ENCODE data around the gene SALL3. TPM values are rescaled to one million over a fixed set of nuclear protein-coding genes. Genes with fewer than 3 reads are reported as not detected.
"Not testable (repeated sequence)": the region's sequence is repeated elsewhere in the genome, so short reads cannot be mapped to it uniquely, and the experiment has no call there.

SALL3 gene
- total RNA-seq, 6 donors from 2014 or later: 0.11 to 0.24 TPM; not detected in 4

- ATAC-seq (ENCODE audit: low FRiP score in 2 of 2) (peak in 1 of 2 donors; percentile 24), DNase-seq (no peak)
- no peak overlapping the region for H3K4me3 ChIP-seq
- H3K27ac ChIP-seq: no peak overlapping the region
- TF ChIP-seq CTCF (IDR thresholded peaks at IDR 0.05) (no peak), POLR2AphosphoS5 (IDR thresholded peaks at IDR 0.05) (no peak), POLR2A (IDR thresholded peaks at IDR 0.05) (no peak), EP300 (IDR thresholded peaks at IDR 0.05) (no peak)
- no peaks in the 10 kb centered on the region for H3K36me3 ChIP-seq
- WGBS, 2 donors: 78 to 79% methylated on average over 7 of the region's 7 CpGs
- no peaks in the 10 kb centered on the region for H3K27me3 ChIP-seq
- no peaks in the 10 kb centered on the region for H3K4me1 ChIP-seq
- H3K9me3 ChIP-seq: no peaks in the 10 kb centered on the region
Observed at GRCh38 chr18:78962098-78962497, 17.5 kb upstream of the SALL3 start.

DNA sequence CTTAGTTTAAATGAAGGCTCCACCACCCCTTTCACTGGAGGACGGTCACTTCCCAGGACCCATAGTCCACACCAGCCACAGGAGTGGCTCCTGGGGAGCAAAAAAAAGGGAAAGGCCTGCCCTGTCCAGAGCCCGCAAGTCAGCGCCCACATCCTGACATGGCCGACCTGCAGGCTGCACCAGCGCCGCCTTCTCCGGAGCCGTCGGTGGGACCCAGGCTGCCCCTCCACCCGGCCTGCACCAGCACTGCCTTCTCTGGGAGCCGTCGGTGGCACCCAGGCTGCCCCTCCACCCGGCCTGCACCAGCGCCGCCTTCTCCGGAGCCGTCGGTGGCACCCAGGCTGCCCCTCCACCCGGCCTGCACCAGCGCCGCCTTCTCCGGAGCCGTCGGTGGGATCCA lies 14.9 kb upstream of the SALL3 start:
- H3K27ac ChIP-seq; H3K4me3 ChIP-seq; ATAC-seq (ENCODE audit: low FRiP score in 2 of 2); H3K9me3 ChIP-seq; H3K4me1 ChIP-seq; H3K27me3 ChIP-seq; H3K36me3 ChIP-seq: not testable (repeated sequence)
- WGBS, 2 donors: 90 to 94% methylated on average over 5 to 24 of the region's 24 CpGs
- DNase-seq: peak in 1 of 2 donors; percentile 63

- Histone ChIP-seq H3K4me3 (no peak overlapping the region), H3K27ac (no peak overlapping the region), H3K36me3 (no peaks in the 10 kb centered on the region), H3K27me3 (no peaks in the 10 kb centered on the region), H3K4me1 (no peaks in the 10 kb centered on the region), H3K9me3 (no peaks in the 10 kb centered on the region)
- DNase-seq (peak in 1 of 2 donors; percentile 43), ATAC-seq (ENCODE audit: low FRiP score in 2 of 2) (no peak)
- WGBS, 2 donors: 67 to 80% methylated on average over 17 to 23 of the region's 23 CpGs
- TF ChIP-seq POLR2AphosphoS5 (IDR thresholded peaks at IDR 0.05) (no peak), EP300 (IDR thresholded peaks at IDR 0.05) (no peak), CTCF (IDR thresholded peaks at IDR 0.05) (no peak), POLR2A (IDR thresholded peaks at IDR 0.05) (no peak)
Observed at GRCh38 chr18:78965260-78965659, 14.4 kb upstream of the SALL3 start.

- no peak for ATAC-seq (ENCODE audit: low FRiP score in 2 of 2)
- Histone ChIP-seq H3K4me1 (no peaks in the 10 kb centered on the region), H3K27ac (no peak overlapping the region), H3K36me3 (no peaks in the 10 kb centered on the region), H3K4me3 (no peak overlapping the region), H3K27me3 (no peaks in the 10 kb centered on the region), H3K9me3 (no peaks in the 10 kb centered on the region)
- WGBS, 2 donors: 81 to 87% methylated on average over 13 to 18 of the region's 18 CpGs
- no peak for TF ChIP-seq CTCF (IDR thresholded peaks at IDR 0.05)
- TF ChIP-seq POLR2A (IDR thresholded peaks at IDR 0.05): no peak
- no peak for TF ChIP-seq EP300 (IDR thresholded peaks at IDR 0.05)
- TF ChIP-seq POLR2AphosphoS5 (IDR thresholded peaks at IDR 0.05): no peak
- peak in 1 of 2 donors; percentile 43 for DNase-seq
Observed at GRCh38 chr18:78965917-78966792, 13.5 kb upstream of the SALL3 start.

GRCh38 chr18:78966793-78967106 lies 12.9 kb upstream of the SALL3 start:
- TF ChIP-seq POLR2AphosphoS5 (IDR thresholded peaks at IDR 0.05) (no peak), CTCF (IDR thresholded peaks at IDR 0.05) (no peak), POLR2A (IDR thresholded peaks at IDR 0.05) (no peak), EP300 (IDR thresholded peaks at IDR 0.05) (no peak)
- Histone ChIP-seq H3K36me3 (no peaks in the 10 kb centered on the region), H3K27ac (no peak overlapping the region), H3K4me1 (no peaks in the 10 kb centered on the region), H3K9me3 (no peaks in the 10 kb centered on the region), H3K4me3 (no peak overlapping the region), H3K27me3 (peaks cover 0 to 3% (median 0%) of the 10 kb centered on the region in 4 donors)
- WGBS, 2 donors: 57 to 62% methylated on average over 1 of the region's 1 CpG
- DNase-seq (no peak), ATAC-seq (ENCODE audit: low FRiP score in 2 of 2) (no peak)
